Lower leg skin (tissue), 3 donors: ENCODE measurements around the gene VRK2.

ENCODE experiments used
- POLR2A ChIP-seq, 2 donors: fragments of 450-650 bp; IDR thresholded peaks; one replicate each; pipeline ENCODE4 v1.6.1; 2016 to 2017; ENCODE audit warnings: antibody characterized with exemption in 2 of 2, mild to moderate bottlenecking in 1 of 2, moderate library complexity in 1 of 2
- TF ChIP-seq, protein P1 (sequence below), 3 donors: fragments of 450-650 bp; IDR thresholded peaks; one replicate each; pipeline ENCODE4 v1.5.1; 2016; ENCODE audit warnings: antibody characterized with exemption in 3 of 3, mild to moderate bottlenecking in 3 of 3, moderate library complexity in 2 of 3

- TF ChIP-seq, protein P1, sequence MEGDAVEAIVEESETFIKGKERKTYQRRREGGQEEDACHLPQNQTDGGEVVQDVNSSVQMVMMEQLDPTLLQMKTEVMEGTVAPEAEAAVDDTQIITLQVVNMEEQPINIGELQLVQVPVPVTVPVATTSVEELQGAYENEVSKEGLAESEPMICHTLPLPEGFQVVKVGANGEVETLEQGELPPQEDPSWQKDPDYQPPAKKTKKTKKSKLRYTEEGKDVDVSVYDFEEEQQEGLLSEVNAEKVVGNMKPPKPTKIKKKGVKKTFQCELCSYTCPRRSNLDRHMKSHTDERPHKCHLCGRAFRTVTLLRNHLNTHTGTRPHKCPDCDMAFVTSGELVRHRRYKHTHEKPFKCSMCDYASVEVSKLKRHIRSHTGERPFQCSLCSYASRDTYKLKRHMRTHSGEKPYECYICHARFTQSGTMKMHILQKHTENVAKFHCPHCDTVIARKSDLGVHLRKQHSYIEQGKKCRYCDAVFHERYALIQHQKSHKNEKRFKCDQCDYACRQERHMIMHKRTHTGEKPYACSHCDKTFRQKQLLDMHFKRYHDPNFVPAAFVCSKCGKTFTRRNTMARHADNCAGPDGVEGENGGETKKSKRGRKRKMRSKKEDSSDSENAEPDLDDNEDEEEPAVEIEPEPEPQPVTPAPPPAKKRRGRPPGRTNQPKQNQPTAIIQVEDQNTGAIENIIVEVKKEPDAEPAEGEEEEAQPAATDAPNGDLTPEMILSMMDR (IDR thresholded peaks at IDR 0.05), result no peak
- TF ChIP-seq POLR2A (IDR thresholded peaks at IDR 0.05), result no peak
These were observed 18.6 kb downstream of the VRK2 start for GRCh38 chr2:58065248-58065647.
